GM21576 (cell line): ENCODE measurements around the gene ATP6V1E1.
"Not testable (repeated sequence)": the region's sequence is repeated elsewhere in the genome, so short reads cannot be mapped to it uniquely, and the experiment has no call there.

Experiments used
- ATAC-seq: cut with Tn5 transposase; IDR thresholded peaks from one replicate; pipeline ENCODE4 v1.9.1; 2021; ENCODE audit warnings: mild to moderate bottlenecking, moderate library complexity; ENCODE audit not compliant: unreplicated experiment

Gene ATP6V1E1

GRCh38 chr22:17583151-17583550 lies 45.4 kb downstream of the ATP6V1E1 start:
- ATAC-seq, result no peak

- no peak for ATAC-seq
Measured at GRCh38 chr22:17581631-17582030, 46.9 kb downstream of the ATP6V1E1 start.

- no peak for ATAC-seq
Measured at GRCh38 chr22:17581056-17581455, 47.5 kb downstream of the ATP6V1E1 start.

- no peak for ATAC-seq
Measured at GRCh38 chr22:17580441-17581031, 48.0 kb downstream of the ATP6V1E1 start.

GRCh38 chr22:17579535-17579981 lies 49.0 kb downstream of the ATP6V1E1 start:
- ATAC-seq, result no peak

GRCh38 chr22:17578136-17578754 lies 50.3 kb downstream of the ATP6V1E1 start:
- no peak for ATAC-seq

GRCh38 chr22:17576470-17576869 lies 52.1 kb downstream of the ATP6V1E1 start:
- no peak for ATAC-seq

- ATAC-seq, result no peak
Measured at GRCh38 chr22:17575681-17576080, 52.9 kb downstream of the ATP6V1E1 start.

GRCh38 chr22:17575151-17575550 lies 53.4 kb downstream of the ATP6V1E1 start:
- no peak for ATAC-seq

- ATAC-seq, result no peak
Measured at GRCh38 chr22:17570851-17571631, 57.5 kb downstream of the ATP6V1E1 start.

GRCh38 chr22:17569971-17570511 lies 58.5 kb downstream of the ATP6V1E1 start:
- no peak for ATAC-seq

GRCh38 chr22:17566776-17567175 lies 61.8 kb downstream of the ATP6V1E1 start:
- no peak for ATAC-seq

- ATAC-seq, result not testable (repeated sequence)
Measured at GRCh38 chr22:17566016-17566687, 62.4 kb downstream of the ATP6V1E1 start.

GRCh38 chr22:17563936-17564391 lies 64.6 kb downstream of the ATP6V1E1 start:
- ATAC-seq, result no peak

- ATAC-seq, result no peak
Measured at GRCh38 chr22:17562906-17563870, 65.4 kb downstream of the ATP6V1E1 start, which contains the start of gene SLC25A18. SLC25A18 (plus strand) TSS chr22:17563498; CDS start chr22:17579945, 16,447 bp downstream.

GRCh38 chr22:17559188-17559587 lies 69.4 kb downstream of the ATP6V1E1 start:
- no peak for ATAC-seq

GRCh38 chr22:17554814-17555213 lies 73.7 kb downstream of the ATP6V1E1 start:
- no peak for ATAC-seq

GRCh38 chr22:17552737-17553136 lies 75.8 kb downstream of the ATP6V1E1 start:
- ATAC-seq, result no peak

- ATAC-seq, result no peak
Measured at GRCh38 chr22:17549655-17550054, 78.9 kb downstream of the ATP6V1E1 start.

- no peak for ATAC-seq
Measured at GRCh38 chr22:17549183-17549582, 79.4 kb downstream of the ATP6V1E1 start.
